BLaER1 (cell line): ENCODE data around the gene ASGR2.
"Not testable (repeated sequence)": the region's sequence is repeated elsewhere in the genome, so short reads cannot be mapped to it uniquely, and the experiment has no call there.

ENCODE experiments used
- H3K27ac ChIP-seq: shearing (Covaris generic); formaldehyde crosslinking; 2 replicates; pipeline ENCODE4 v1.8.1; 2022
- H3K27me3 ChIP-seq: shearing (Covaris generic); formaldehyde crosslinking; 2 replicates; pipeline ENCODE4 v1.8.1; 2022
- H3K36me3 ChIP-seq: shearing (Covaris generic); formaldehyde crosslinking; 2 replicates; pipeline ENCODE4 v1.8.1; 2022
- H3K4me1 ChIP-seq: shearing (Covaris generic); formaldehyde crosslinking; 2 replicates; pipeline ENCODE4 v1.8.1; 2022
- H3K4me2 ChIP-seq: shearing (Covaris generic); formaldehyde crosslinking; 2 replicates; pipeline ENCODE4 v1.8.1; 2022
- H3K4me3 ChIP-seq: shearing (Covaris generic); formaldehyde crosslinking; 2 replicates; pipeline ENCODE4 v1.8.1; 2022
- H3K9ac ChIP-seq: shearing (Covaris generic); formaldehyde crosslinking; 2 replicates; pipeline ENCODE4 v1.8.1; 2022
- H3K9me3 ChIP-seq: shearing (Covaris generic); formaldehyde crosslinking; 2 replicates; pipeline ENCODE4 v1.8.1; 2022
- H4K20me1 ChIP-seq: shearing (Covaris generic); formaldehyde crosslinking; 2 replicates; pipeline ENCODE4 v1.8.1; 2022
- Cebpa-rat ChIP-seq: shearing (Covaris generic); IDR thresholded peaks from 2 replicates; pipeline ENCODE4 v1.8.1; 2022

Gene ASGR2

GRCh38 chr17:7111784-7112509 is 2.7 kb downstream of the ASGR2 start:
- Histone ChIP-seq H3K4me2 (no peak overlapping the region), H3K4me3 (no peak overlapping the region), H3K36me3 (no peaks in the 10 kb centered on the region), H3K27ac (no peak overlapping the region), H3K27me3 (no peaks in the 10 kb centered on the region), H3K9ac (no peak overlapping the region), H4K20me1 (no peaks in the 10 kb centered on the region), H3K4me1 (peaks cover 36% of the 10 kb centered on the region), H3K9me3 (peaks cover 4% of the 10 kb centered on the region; the same call in 1 of the 2 replicates)
- no peak for TF ChIP-seq Cebpa-rat

- H3K4me1 ChIP-seq, result peaks cover 46% of the 10 kb centered on the region
Observed at GRCh38 chr17:7110617-7111306, 3.9 kb downstream of the ASGR2 start.

DNA sequence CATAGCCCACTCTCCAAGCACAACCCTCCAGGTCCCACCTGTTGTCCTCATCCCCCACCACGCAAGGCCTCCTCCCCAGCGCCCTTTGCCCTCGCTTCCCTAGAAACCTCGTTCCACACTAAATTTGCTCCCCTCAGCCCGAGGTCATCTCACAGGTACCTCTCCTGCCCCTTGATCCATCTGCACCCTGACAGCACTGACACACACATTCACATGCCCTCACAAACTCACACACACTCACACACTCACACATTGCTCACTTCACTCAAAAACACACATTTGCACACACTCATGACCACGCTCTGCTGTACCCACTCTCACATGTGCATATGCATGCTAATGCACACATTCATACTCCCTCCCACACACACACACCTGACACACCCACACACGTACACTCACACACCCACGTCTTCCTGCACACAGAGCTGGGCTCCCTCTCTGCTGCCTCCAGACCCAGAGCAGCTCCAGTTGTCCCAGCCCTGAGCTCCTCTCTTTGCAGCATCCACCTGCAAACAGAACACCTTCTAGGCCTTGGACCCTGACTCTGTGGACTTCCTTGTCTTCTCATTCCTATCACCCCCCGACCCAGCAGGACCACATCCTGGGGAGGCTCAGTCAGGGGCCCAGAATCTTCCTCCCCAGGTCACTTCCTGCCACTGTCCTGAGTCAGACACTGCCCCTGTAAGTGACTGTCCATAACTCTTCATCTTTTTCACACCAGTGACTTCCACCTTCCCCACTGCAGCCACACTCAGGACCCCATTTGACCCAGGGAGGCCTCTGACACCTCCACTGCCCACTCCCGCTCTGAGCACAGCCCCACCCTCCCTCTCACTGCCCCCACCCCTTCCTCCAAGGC is 4.9 kb downstream of the ASGR2 start:
- H3K4me2 ChIP-seq, result no peak overlapping the region
- H4K20me1 ChIP-seq, result no peaks in the 10 kb centered on the region
- H3K4me3 ChIP-seq, result no peak overlapping the region
- H3K27me3 ChIP-seq, result no peaks in the 10 kb centered on the region
- peaks cover 38% of the 10 kb centered on the region for H3K4me1 ChIP-seq
- no peak for TF ChIP-seq Cebpa-rat
- H3K36me3 ChIP-seq, result no peaks in the 10 kb centered on the region
- H3K27ac ChIP-seq, result no peak overlapping the region
- no peak overlapping the region for H3K9ac ChIP-seq
- peaks cover 4% of the 10 kb centered on the region; the same call in 1 of the 2 replicates for H3K9me3 ChIP-seq

More at GRCh38 chr17:7110617-7111306, 3.9 kb downstream of the ASGR2 start:
- Histone ChIP-seq H3K27me3 (no peaks in the 10 kb centered on the region), H3K9me3 (peaks cover 4% of the 10 kb centered on the region; the same call in 1 of the 2 replicates), H3K4me3 (no peak overlapping the region), H3K9ac (no peak overlapping the region), H3K27ac (no peak overlapping the region), H3K4me2 (no peak overlapping the region), H3K36me3 (no peaks in the 10 kb centered on the region), H4K20me1 (no peaks in the 10 kb centered on the region)
- no peak for TF ChIP-seq Cebpa-rat

DNA sequence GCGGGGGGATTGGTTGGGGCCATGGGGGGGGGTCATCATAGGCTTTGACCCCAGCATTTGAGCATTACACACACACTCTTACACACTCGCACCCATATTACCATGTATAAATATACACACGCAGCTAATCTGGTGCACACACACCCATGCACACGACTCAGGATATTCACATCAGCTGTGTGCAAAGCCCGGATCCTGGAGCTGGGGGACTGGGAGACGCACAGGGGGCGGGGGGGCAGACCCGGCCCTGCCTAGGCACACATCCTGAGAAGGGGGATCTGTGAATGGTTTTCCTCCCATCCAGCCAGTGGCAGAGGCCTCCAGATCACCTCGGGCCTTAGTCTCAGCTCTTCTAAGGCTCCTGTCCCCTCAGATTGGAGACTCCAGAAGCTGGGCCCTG is 5.6 kb downstream of the ASGR2 start:
- no peak overlapping the region for H3K27ac ChIP-seq
- no peak overlapping the region for H3K4me2 ChIP-seq

GRCh38 chr17:7108560-7108925 is 6.1 kb downstream of the ASGR2 start:
- Histone ChIP-seq H3K27me3 (no peaks in the 10 kb centered on the region), H4K20me1 (no peaks in the 10 kb centered on the region), H3K27ac (no peak overlapping the region), H3K9ac (no peak overlapping the region), H3K4me3 (no peak overlapping the region), H3K9me3 (peaks cover 4% of the 10 kb centered on the region; the same call in 1 of the 2 replicates), H3K4me1 (peaks cover 27% of the 10 kb centered on the region), H3K36me3 (no peaks in the 10 kb centered on the region), H3K4me2 (no peak overlapping the region)
- TF ChIP-seq Cebpa-rat, result no peak

More for the DNA sequence above, 5.6 kb downstream of the ASGR2 start:
- H3K4me3 ChIP-seq, result no peak overlapping the region
- H3K4me1 ChIP-seq, result peaks cover 31% of the 10 kb centered on the region
- TF ChIP-seq Cebpa-rat, result no peak
- H3K27me3 ChIP-seq, result no peaks in the 10 kb centered on the region
- H4K20me1 ChIP-seq, result no peaks in the 10 kb centered on the region
- H3K9me3 ChIP-seq, result peaks cover 4% of the 10 kb centered on the region; the same call in 1 of the 2 replicates
- H3K9ac ChIP-seq, result no peak overlapping the region
- no peaks in the 10 kb centered on the region for H3K36me3 ChIP-seq

- Histone ChIP-seq H3K4me2 (no peak overlapping the region), H3K36me3 (no peaks in the 10 kb centered on the region), H3K27me3 (no peaks in the 10 kb centered on the region), H3K4me1 (peaks cover 21% of the 10 kb centered on the region), H3K9me3 (peaks cover 4% of the 10 kb centered on the region; the same call in 1 of the 2 replicates), H3K9ac (no peak overlapping the region), H3K4me3 (no peak overlapping the region), H4K20me1 (no peaks in the 10 kb centered on the region), H3K27ac (no peak overlapping the region)
- TF ChIP-seq Cebpa-rat, result no peak
Observed at GRCh38 chr17:7107795-7108559, 6.6 kb downstream of the ASGR2 start.

DNA sequence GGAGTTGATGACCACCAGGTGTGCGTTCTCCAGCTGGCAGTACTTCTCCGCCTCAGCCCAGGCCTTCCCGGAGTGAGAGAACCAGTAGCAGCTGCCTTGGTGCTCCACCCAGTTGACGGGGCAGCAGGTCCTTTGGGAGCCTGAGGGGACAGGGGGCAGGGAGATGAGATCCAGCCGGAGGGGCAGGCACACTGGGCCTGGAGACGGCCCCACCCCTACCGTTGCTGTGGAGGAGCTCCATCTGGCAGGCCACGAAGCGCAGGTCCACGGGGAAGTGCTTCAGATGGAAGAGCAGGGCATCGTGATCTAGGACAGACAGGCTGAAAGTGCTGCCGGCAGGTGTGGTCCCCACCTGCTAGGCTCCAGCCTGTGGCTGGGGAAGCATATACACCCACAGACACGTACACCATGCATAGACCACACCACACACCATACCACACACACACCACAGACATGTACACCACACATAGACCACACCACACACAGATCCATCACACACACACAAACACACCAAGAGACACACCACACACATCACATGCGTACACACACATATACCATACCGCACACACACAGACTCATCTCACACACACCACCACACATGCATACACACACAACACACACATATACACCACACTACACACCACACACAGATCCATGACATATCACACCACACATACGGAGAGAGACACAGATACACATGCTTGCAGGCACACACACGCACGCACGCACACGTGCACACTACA is 7.4 kb downstream of the ASGR2 start:
- Histone ChIP-seq H3K36me3 (no peaks in the 10 kb centered on the region), H3K4me3 (no peak overlapping the region), H3K9ac (no peak overlapping the region), H4K20me1 (no peaks in the 10 kb centered on the region), H3K27me3 (no peaks in the 10 kb centered on the region), H3K9me3 (peaks cover 4% of the 10 kb centered on the region; the same call in 1 of the 2 replicates), H3K27ac (no peak overlapping the region), H3K4me1 (peaks cover 16% of the 10 kb centered on the region), H3K4me2 (peak overlapping the region; percentile 39)
- no peak for TF ChIP-seq Cebpa-rat

DNA sequence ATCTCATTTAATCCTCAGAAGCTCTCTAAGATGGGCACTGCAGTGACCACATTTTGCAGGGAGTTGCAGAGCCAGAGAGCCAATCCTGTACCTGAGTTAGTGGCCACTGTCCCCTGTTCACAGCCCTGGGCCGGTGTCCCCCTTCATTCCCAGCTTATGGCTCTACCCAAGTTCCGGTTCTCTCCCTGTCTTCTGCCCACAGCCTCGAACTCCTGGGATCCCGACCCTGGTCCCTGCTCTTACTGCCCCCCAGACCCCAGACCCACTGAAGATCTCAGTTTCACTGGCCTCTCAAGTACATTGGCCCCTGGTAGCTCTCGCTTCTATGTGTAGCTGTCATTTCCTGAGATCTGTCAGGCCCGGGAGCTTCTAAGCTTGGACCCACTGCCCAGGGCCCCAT is 12.2 kb downstream of the ASGR2 start:
- Histone ChIP-seq H3K36me3 (no peaks in the 10 kb centered on the region), H3K27me3 (no peaks in the 10 kb centered on the region), H3K9ac (no peak overlapping the region), H3K4me2 (no peak overlapping the region), H3K9me3 (no peaks in the 10 kb centered on the region), H3K27ac (no peak overlapping the region), H4K20me1 (no peaks in the 10 kb centered on the region), H3K4me1 (peaks cover 41% of the 10 kb centered on the region), H3K4me3 (no peak overlapping the region)
- TF ChIP-seq Cebpa-rat, result no peak

- H3K36me3 ChIP-seq, result no peaks in the 10 kb centered on the region
- no peaks in the 10 kb centered on the region for H4K20me1 ChIP-seq
- no peak for TF ChIP-seq Cebpa-rat
- H3K4me1 ChIP-seq, result peaks cover 33% of the 10 kb centered on the region
- H3K9ac ChIP-seq, result no peak overlapping the region
- H3K27me3 ChIP-seq, result no peaks in the 10 kb centered on the region
- no peak overlapping the region for H3K4me3 ChIP-seq
- H3K9me3 ChIP-seq, result no peaks in the 10 kb centered on the region
- H3K27ac ChIP-seq, result no peak overlapping the region
- H3K4me2 ChIP-seq, result no peak overlapping the region
Observed at GRCh38 chr17:7101531-7101930, 13.1 kb downstream of the ASGR2 start.

GRCh38 chr17:7100641-7101379 is 13.8 kb downstream of the ASGR2 start:
- H3K4me2 ChIP-seq, result peak overlapping the region; percentile 44
- H3K4me1 ChIP-seq, result peaks cover 35% of the 10 kb centered on the region
- not testable (repeated sequence) for H3K9me3 ChIP-seq, H3K9ac ChIP-seq, H3K4me3 ChIP-seq, H4K20me1 ChIP-seq, H3K27me3 ChIP-seq, H3K36me3 ChIP-seq, H3K27ac ChIP-seq
